ENCODE results near the gene WNT16.

- no peak for TF ChIP-seq GATA3 (IDR thresholded peaks at IDR 0.05; ENCODE audit: low read depth, low read length)
- no peak for TF ChIP-seq GATA2 (IDR thresholded peaks at IDR 0.05; ENCODE audit: low read depth, low read length)
Measured at GRCh38 chr7:121388950-121389349, 60.1 kb downstream of the WNT16 start.
